IMR-90 (cell line): ENCODE data around the gene TREH. TPM values are rescaled to one million over a fixed set of nuclear protein-coding genes. Genes with fewer than 3 reads are reported as not detected.

Source experiments
- ATAC-seq: fragments of 200-7000 bp; cut with Tn5 transposase; 2 replicates; pipeline ENCODE4 v1.9.1; 2020; ENCODE audit warnings: low read depth, mild to moderate bottlenecking, moderate library complexity
- BruUV-seq: library from RNA; stranded (reverse); fragments of 400-500 nt; replicated peaks from 2 replicates; lab custom pipeline; 2021; lab: Mats Ljungman, UMichigan
- CTCF ChIA-PET: fragments of 300-600 bp; formaldehyde crosslinking; extraction: SDS; loops from one replicate; lab custom pipeline; 2021; ENCODE audit warnings: antibody characterized with exemption; lab: Yijun Ruan, JAX
- POLR2A ChIA-PET: fragments of 300-600 bp; sonication (Branson Sonifier 250); formaldehyde crosslinking; loops from one replicate; lab custom pipeline; 2022; ENCODE audit warnings: antibody characterized with exemption; ENCODE audit not compliant: unreplicated experiment; lab: Charles Lee
- DNase-seq: peaks from one replicate; pipeline ENCODE4 v3.0.0; 2013
- H2AFZ ChIP-seq: replicated peaks from 2 replicates; pipeline ENCODE3; 2013; ENCODE audit warnings: low read length, mild to moderate bottlenecking; ENCODE audit not compliant: poor library complexity
- H2AK5ac ChIP-seq: 2 replicates; pipeline ENCODE4 v1.6.1; 2013; ENCODE audit warnings: low read depth, low read length, inconsistent platforms
- H2AK9ac ChIP-seq: replicated peaks from 2 replicates; pipeline ENCODE3; 2013; ENCODE audit warnings: mild to moderate bottlenecking, low read depth, low read length, moderate library complexity; ENCODE audit not compliant: poor library complexity
- H2BK120ac ChIP-seq: 2 replicates; pipeline ENCODE4 v1.6.1; 2013; ENCODE audit warnings: low read depth, low read length, inconsistent platforms
- H2BK15ac ChIP-seq: 3 replicates; pipeline ENCODE4 v1.6.1; 2013; ENCODE audit warnings: low read depth, low read length, inconsistent platforms
- H2BK20ac ChIP-seq: 2 replicates; pipeline ENCODE4 v1.6.1; 2013; ENCODE audit warnings: low read depth, mild to moderate bottlenecking, inconsistent platforms, low read length, moderate library complexity
- H2BK5ac ChIP-seq: 2 replicates; pipeline ENCODE4 v1.6.1; 2013; ENCODE audit warnings: mild to moderate bottlenecking, low read depth, low read length, inconsistent platforms; ENCODE audit not compliant: poor library complexity, severe bottlenecking
- H3K14ac ChIP-seq: replicated peaks from 2 replicates; pipeline ENCODE4 v1.6.1; 2013; ENCODE audit warnings: low read depth, low read length, inconsistent platforms
- H3K18ac ChIP-seq: 2 replicates; pipeline ENCODE4 v1.6.1; 2013; ENCODE audit warnings: low read depth, low read length, control low read depth
- H3K23ac ChIP-seq: 2 replicates; pipeline ENCODE4 v1.6.1; 2013; ENCODE audit warnings: low read depth, low read length, inconsistent platforms
- H3K27ac ChIP-seq: 2 replicates; pipeline ENCODE4 v1.5.1; 2013; ENCODE audit warnings: mild to moderate bottlenecking, control low read depth, low read length; ENCODE audit not compliant: insufficient read depth
- H3K27me3 ChIP-seq: 2 replicates; pipeline ENCODE4 v1.6.1; 2013; ENCODE audit warnings: low read length; ENCODE audit not compliant: control insufficient read depth, insufficient read depth
- H3K36me3 ChIP-seq: 2 replicates; pipeline ENCODE4 v1.6.1; 2013; ENCODE audit warnings: low read length, mixed read lengths; ENCODE audit not compliant: control insufficient read depth, insufficient read depth
- H3K4ac ChIP-seq: 2 replicates; pipeline ENCODE4 v1.6.1; 2013; ENCODE audit warnings: low read depth, low read length, inconsistent platforms
- H3K4me1 ChIP-seq: 2 replicates; pipeline ENCODE4 v1.6.1; 2013; ENCODE audit warnings: low read length, mixed read lengths; ENCODE audit not compliant: control insufficient read depth, insufficient read depth
- H3K4me2 ChIP-seq: 2 replicates; pipeline ENCODE4 v1.6.1; 2013; ENCODE audit warnings: low read depth, mild to moderate bottlenecking, control low read depth, low read length, moderate library complexity
- H3K4me3 ChIP-seq: 2 replicates; pipeline ENCODE4 v1.5.1; 2013; ENCODE audit warnings: low read depth, mild to moderate bottlenecking, control low read depth, low read length, moderate library complexity; ENCODE audit not compliant: insufficient read depth
- H3K56ac ChIP-seq: 2 replicates; pipeline ENCODE4 v1.6.1; 2013; ENCODE audit warnings: low read length, inconsistent platforms; ENCODE audit not compliant: insufficient read depth; ENCODE audit errors: extremely low read depth
- H3K79me1 ChIP-seq, 2 experiments: 2 replicates each; pipeline ENCODE4 v1.6.1; 2013; ENCODE audit warnings: low read length in 2 of 2, inconsistent platforms in 1 of 2, low read depth in 1 of 2
- H3K9ac ChIP-seq: 2 replicates; pipeline ENCODE4 v1.6.1; 2013; ENCODE audit warnings: low read depth, low read length, control low read depth
- H3K9me1 ChIP-seq: 2 replicates; pipeline ENCODE4 v1.6.1; 2013; ENCODE audit warnings: low read length, inconsistent platforms; ENCODE audit not compliant: insufficient read depth
- H3K9me3 ChIP-seq: 2 replicates; pipeline ENCODE4 v1.6.1; 2013; ENCODE audit warnings: low read length; ENCODE audit not compliant: control insufficient read depth, insufficient read depth
- H4K20me1 ChIP-seq: 2 replicates; pipeline ENCODE4 v1.6.1; 2013; ENCODE audit warnings: low read length, inconsistent platforms; ENCODE audit not compliant: insufficient read depth
- H4K5ac ChIP-seq: 2 replicates; pipeline ENCODE4 v1.6.1; 2013; ENCODE audit warnings: mild to moderate bottlenecking, low read depth, low read length, control low read depth
- H4K8ac ChIP-seq, 2 experiments: 2 replicates each; pipeline ENCODE4 v1.6.1; 2013; ENCODE audit warnings: low read depth in 2 of 2, low read length in 2 of 2, control low read depth in 1 of 2, inconsistent platforms in 1 of 2
- H4K91ac ChIP-seq: 2 replicates; pipeline ENCODE4 v1.6.1; 2013; ENCODE audit warnings: low read depth, low read length, inconsistent platforms; ENCODE audit not compliant: insufficient read depth
- BHLHE40 ChIP-seq: fragments of 150-350 bp; IDR thresholded peaks from 2 replicates; pipeline ENCODE4 v1.6.1; 2016; ENCODE audit warnings: mild to moderate bottlenecking, low read depth, low read length
- CHD1 ChIP-seq: IDR thresholded peaks from 2 replicates; pipeline ENCODE4 v1.6.1; 2012; ENCODE audit warnings: low read depth, low read length, improper control_type of control experiment
- FOS ChIP-seq: fragments of 150-350 bp; IDR thresholded peaks from 2 replicates; pipeline ENCODE4 v1.6.1; 2016; ENCODE audit warnings: low read depth, low read length
- MAZ ChIP-seq: IDR thresholded peaks from 2 replicates; pipeline ENCODE4 v1.6.1; 2012; ENCODE audit warnings: low read depth, mild to moderate bottlenecking, low read length, improper control_type of control experiment, moderate library complexity, borderline replicate concordance
- MXI1 ChIP-seq: IDR thresholded peaks from 2 replicates; pipeline ENCODE4 v1.6.1; 2012; ENCODE audit warnings: low read depth, mild to moderate bottlenecking, low read length, moderate library complexity, borderline replicate concordance
- NFE2L2 ChIP-seq: fragments of 150-350 bp; IDR thresholded peaks from 2 replicates; pipeline ENCODE4 v1.6.1; 2016; ENCODE audit warnings: low read depth, mild to moderate bottlenecking, low read length
- RCOR1 ChIP-seq: IDR thresholded peaks from 2 replicates; pipeline ENCODE4 v1.6.1; 2012; ENCODE audit warnings: mild to moderate bottlenecking, low read length, improper control_type of control experiment; ENCODE audit not compliant: insufficient replicate concordance
- RFX5 ChIP-seq: IDR thresholded peaks from 2 replicates; pipeline ENCODE4 v1.8.0; 2012; ENCODE audit warnings: low read depth, mild to moderate bottlenecking, low read length, moderate library complexity
- USF2 ChIP-seq: fragments of 150-350 bp; IDR thresholded peaks from 2 replicates; pipeline ENCODE4 v1.6.1; 2017; ENCODE audit warnings: mild to moderate bottlenecking, antibody characterized with exemption, low read length, low read depth
- WGBS, 2 experiments: methylation state at CpG; one replicate each; pipeline versions ENCODE4 v1.1.5 to v1.1.7; 2013; ENCODE audit warnings: missing lambda C conversion rate in 2 of 2; ENCODE audit not compliant: insufficient read length in 1 of 2; ENCODE audit errors: extremely low coverage in 2 of 2; 5-methylcytosine and 5-hydroxymethylcytosine counted together
- dilution Hi-C: fragments of 300-500 bp; cut with HindIII; formaldehyde crosslinking; loops from one replicate; pipeline ENCODE4 v1.14.3; 2018; ENCODE audit warnings: low sequenced_read_pairs; ENCODE audit not compliant: unreplicated experiment
- in situ Hi-C: fragments of 300-500 bp; cut with MboI; formaldehyde crosslinking; loops from 3 replicates; pipeline ENCODE4 v1.14.3; 2019; ENCODE audit warnings: low sequenced_read_pairs, inconsistent platforms, mixed read lengths
- intact Hi-C: fragments of 100-400 bp; cut with micrococcal nuclease; formaldehyde crosslinking; loops from 2 replicates; pipeline ENCODE4 v1.10.0; 2022
- polyA plus RNA-seq, 3 experiments: library from polyadenylated mRNA; depleted of rRNA; stranded (reverse); fragments of >200 nt; gene quantifications; 2 replicates each; pipeline ENCODE4 v1.2.3, GENCODE V29; 2012; ENCODE audit warnings: low replicate concordance in 1 of 3
- total RNA-seq: library from RNA; depleted of rRNA; stranded (reverse); fragments of >200 nt; gene quantifications from 2 replicates; pipeline ENCODE4 v1.2.3, GENCODE V29; 2012
- TF ChIP-seq, protein P1 (sequence below): conservative IDR thresholded peaks from 2 replicates; pipeline ENCODE4 v1.5.1; 2012; ENCODE audit warnings: mild to moderate bottlenecking, low read depth, low read length, improper control_type of control experiment
- TF ChIP-seq, protein P2 (sequence below): fragments of 150-350 bp; IDR thresholded peaks from 2 replicates; pipeline ENCODE4 v1.6.1; 2016; ENCODE audit warnings: low read depth, mild to moderate bottlenecking, low read length, moderate library complexity, borderline replicate concordance

Gene TREH
- total and polyA plus RNA-seq, 2 of the 4 experiments (the other 2 are of a cell fraction): not detected

- no peak overlapping the region for H4K5ac ChIP-seq
- POLR2A ChIA-PET: interaction anchor here (1.2 kb wide), 1 partner anchor 10 kb away, joined by 3 read pairs; no protein-coding TSS in a partner anchor
These were observed 46.7 kb downstream of the TREH start for GRCh38 chr11:118632577-118633318.

More at GRCh38 chr11:118632577-118633318, 46.7 kb downstream of the TREH start:
- H3K4me1 ChIP-seq: peaks cover 20% of the 10 kb centered on the region
- no peaks in the 10 kb centered on the region for H3K27me3 ChIP-seq
- H2AFZ ChIP-seq: no peak overlapping the region
- ATAC-seq (no peak), DNase-seq (no peak)
- intact Hi-C loops (no loop called here), in situ Hi-C loops (no loop called here), dilution Hi-C loops (no loop called here)
- H3K4ac ChIP-seq: no peak overlapping the region
- no peak overlapping the region for H4K8ac ChIP-seq
- H3K9ac ChIP-seq: no peak overlapping the region
- BruUV-seq: no TSS peak
- H2BK20ac ChIP-seq: no peak overlapping the region
- TF ChIP-seq, protein P1, sequence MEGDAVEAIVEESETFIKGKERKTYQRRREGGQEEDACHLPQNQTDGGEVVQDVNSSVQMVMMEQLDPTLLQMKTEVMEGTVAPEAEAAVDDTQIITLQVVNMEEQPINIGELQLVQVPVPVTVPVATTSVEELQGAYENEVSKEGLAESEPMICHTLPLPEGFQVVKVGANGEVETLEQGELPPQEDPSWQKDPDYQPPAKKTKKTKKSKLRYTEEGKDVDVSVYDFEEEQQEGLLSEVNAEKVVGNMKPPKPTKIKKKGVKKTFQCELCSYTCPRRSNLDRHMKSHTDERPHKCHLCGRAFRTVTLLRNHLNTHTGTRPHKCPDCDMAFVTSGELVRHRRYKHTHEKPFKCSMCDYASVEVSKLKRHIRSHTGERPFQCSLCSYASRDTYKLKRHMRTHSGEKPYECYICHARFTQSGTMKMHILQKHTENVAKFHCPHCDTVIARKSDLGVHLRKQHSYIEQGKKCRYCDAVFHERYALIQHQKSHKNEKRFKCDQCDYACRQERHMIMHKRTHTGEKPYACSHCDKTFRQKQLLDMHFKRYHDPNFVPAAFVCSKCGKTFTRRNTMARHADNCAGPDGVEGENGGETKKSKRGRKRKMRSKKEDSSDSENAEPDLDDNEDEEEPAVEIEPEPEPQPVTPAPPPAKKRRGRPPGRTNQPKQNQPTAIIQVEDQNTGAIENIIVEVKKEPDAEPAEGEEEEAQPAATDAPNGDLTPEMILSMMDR: no peak
- TF ChIP-seq RCOR1 (no peak), FOS (no peak), RFX5 (no peak), BHLHE40 (no peak), CHD1 (no peak), NFE2L2 (no peak), USF2 (no peak), MAZ (no peak), MXI1 (no peak)
- TF ChIP-seq, protein P2, sequence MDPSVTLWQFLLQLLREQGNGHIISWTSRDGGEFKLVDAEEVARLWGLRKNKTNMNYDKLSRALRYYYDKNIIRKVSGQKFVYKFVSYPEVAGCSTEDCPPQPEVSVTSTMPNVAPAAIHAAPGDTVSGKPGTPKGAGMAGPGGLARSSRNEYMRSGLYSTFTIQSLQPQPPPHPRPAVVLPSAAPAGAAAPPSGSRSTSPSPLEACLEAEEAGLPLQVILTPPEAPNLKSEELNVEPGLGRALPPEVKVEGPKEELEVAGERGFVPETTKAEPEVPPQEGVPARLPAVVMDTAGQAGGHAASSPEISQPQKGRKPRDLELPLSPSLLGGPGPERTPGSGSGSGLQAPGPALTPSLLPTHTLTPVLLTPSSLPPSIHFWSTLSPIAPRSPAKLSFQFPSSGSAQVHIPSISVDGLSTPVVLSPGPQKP: no peak
- H3K4me2 ChIP-seq: no peak overlapping the region
- no peak overlapping the region for H2BK120ac ChIP-seq
- H3K27ac ChIP-seq: no peak overlapping the region
- 72% methylated on average over 3 of the region's 9 CpGs; no CpG with 5 or more reads in 1 of the 2 experiments for WGBS, 2 experiments
- peaks cover 71% of the 10 kb centered on the region for H4K20me1 ChIP-seq
- H3K9me3 ChIP-seq: no peaks in the 10 kb centered on the region
- H2BK15ac ChIP-seq: no peak overlapping the region
- peaks cover 41% of the 10 kb centered on the region for H3K9me1 ChIP-seq
- no peak overlapping the region for H2BK5ac ChIP-seq
- peaks cover 50 to 95% of the 10 kb centered on the region in 2 experiments for H3K79me1 ChIP-seq
- H3K23ac ChIP-seq: peak overlapping the region; percentile 23; the same call in 1 of the 2 replicates
- no peak overlapping the region for H3K14ac ChIP-seq
- no peak overlapping the region for H3K56ac ChIP-seq
- H3K36me3 ChIP-seq: peaks cover 87% of the 10 kb centered on the region
- peak overlapping the region; percentile 10 for H2AK9ac ChIP-seq
- H3K4me3 ChIP-seq: no peak overlapping the region
- CTCF ChIA-PET: no interaction called here
- H3K18ac ChIP-seq: no peak overlapping the region
- no peak overlapping the region for H4K91ac ChIP-seq
- H2AK5ac ChIP-seq: no peak overlapping the region
